B cell (primary cell): ENCODE measurements around the gene TRANK1.

Experiments used
- CTCF ChIP-seq: fragments of 200-600 bp; IDR thresholded peaks from one replicate; pipeline ENCODE4 v1.8.0; 2022; ENCODE audit warnings: antibody characterized with exemption, mild to moderate bottlenecking
- EZH2 ChIP-seq: IDR thresholded peaks from 2 replicates; pipeline ENCODE4 v1.6.1; 2012; ENCODE audit warnings: borderline replicate concordance, low read depth, mild to moderate bottlenecking, moderate library complexity, low read length; ENCODE audit not compliant: insufficient read depth, poor library complexity, severe bottlenecking

- TF ChIP-seq EZH2 (no peak), CTCF (no peak)
Observed at GRCh38 chr3:36918050-36918449, 26.8 kb downstream of the TRANK1 start.
